ENCODE results near the gene GALNT6. TPM values are rescaled to one million over a fixed set of nuclear protein-coding genes. Genes with fewer than 3 reads are reported as not detected.

The GALNT6 gene
- total and polyA plus RNA-seq, 2 experiments from 2014 or later = 28.4 to 30.7 TPM

DNA sequence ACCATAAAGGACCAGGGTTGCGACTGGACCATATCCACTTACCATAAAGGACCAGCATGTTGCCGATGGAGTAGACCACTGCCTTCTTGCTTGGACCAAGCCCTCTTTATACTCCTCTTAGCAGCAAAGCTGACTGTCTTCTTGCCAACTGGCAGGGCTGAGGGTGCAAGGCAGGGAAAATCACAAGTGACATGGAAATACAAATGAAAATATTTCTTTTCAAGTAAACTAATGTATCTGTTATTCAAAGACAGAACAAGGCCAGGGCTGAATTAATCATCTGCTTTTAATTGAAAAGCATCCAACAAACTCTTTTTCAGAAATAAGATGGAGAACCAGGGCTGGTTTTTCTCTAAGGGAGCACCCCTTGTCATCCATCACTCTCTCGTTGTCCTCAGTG lies 44.6 kb downstream of the GALNT6 start, which contains the start of gene CELA1:
TSS of gene CELA1 (minus strand) at position 99 of the 400 bp plus-strand sequence. CDS start at position 58, 41 bp downstream.
- DNase-seq (ENCODE audit: low spot score) = no peak
- Histone ChIP-seq H3K4me3 (no peak within 1 kb of the TSS), H3K4me1 (ENCODE audit: insufficient read depth) (no peaks in the 10 kb centered on the region), H2AFZ (no peak within 1 kb of the TSS), H3K9me3 (ENCODE audit: low read depth) (no peaks in the 10 kb centered on the region), H3K9me2 (replicated peaks; ENCODE audit: insufficient read depth) (no peaks in the 10 kb centered on the region), H3K4me2 (no peak within 1 kb of the TSS), H3K27me3 (no peaks in the 10 kb centered on the region), H3K36me3 (replicated peaks; ENCODE audit: insufficient read depth, low read depth) (no peaks in the 10 kb centered on the region), H3K79me2 (no peaks in the 10 kb centered on the region), H3K27ac (no peak within 1 kb of the TSS), H4K20me1 (ENCODE audit: insufficient read depth, poor library complexity, severe bottlenecking) (no peaks in the 10 kb centered on the region)
- WGBS (ENCODE audit: low lambda C conversion rate, missing lambda C conversion rate) = 93% methylated on average over 3 of the region's 3 CpGs
- TF ChIP-seq, protein P1, sequence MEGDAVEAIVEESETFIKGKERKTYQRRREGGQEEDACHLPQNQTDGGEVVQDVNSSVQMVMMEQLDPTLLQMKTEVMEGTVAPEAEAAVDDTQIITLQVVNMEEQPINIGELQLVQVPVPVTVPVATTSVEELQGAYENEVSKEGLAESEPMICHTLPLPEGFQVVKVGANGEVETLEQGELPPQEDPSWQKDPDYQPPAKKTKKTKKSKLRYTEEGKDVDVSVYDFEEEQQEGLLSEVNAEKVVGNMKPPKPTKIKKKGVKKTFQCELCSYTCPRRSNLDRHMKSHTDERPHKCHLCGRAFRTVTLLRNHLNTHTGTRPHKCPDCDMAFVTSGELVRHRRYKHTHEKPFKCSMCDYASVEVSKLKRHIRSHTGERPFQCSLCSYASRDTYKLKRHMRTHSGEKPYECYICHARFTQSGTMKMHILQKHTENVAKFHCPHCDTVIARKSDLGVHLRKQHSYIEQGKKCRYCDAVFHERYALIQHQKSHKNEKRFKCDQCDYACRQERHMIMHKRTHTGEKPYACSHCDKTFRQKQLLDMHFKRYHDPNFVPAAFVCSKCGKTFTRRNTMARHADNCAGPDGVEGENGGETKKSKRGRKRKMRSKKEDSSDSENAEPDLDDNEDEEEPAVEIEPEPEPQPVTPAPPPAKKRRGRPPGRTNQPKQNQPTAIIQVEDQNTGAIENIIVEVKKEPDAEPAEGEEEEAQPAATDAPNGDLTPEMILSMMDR (IDR thresholded peaks at IDR 0.05; ENCODE audit: poor library complexity) = no peak
- TF ChIP-seq EZH2 (IDR thresholded peaks at IDR 0.05; ENCODE audit: borderline replicate concordance) (no peak), EZH2phosphoT487 (IDR thresholded peaks at IDR 0.05; ENCODE audit: low read depth, severe bottlenecking, unreplicated experiment) (no peak)

DNA sequence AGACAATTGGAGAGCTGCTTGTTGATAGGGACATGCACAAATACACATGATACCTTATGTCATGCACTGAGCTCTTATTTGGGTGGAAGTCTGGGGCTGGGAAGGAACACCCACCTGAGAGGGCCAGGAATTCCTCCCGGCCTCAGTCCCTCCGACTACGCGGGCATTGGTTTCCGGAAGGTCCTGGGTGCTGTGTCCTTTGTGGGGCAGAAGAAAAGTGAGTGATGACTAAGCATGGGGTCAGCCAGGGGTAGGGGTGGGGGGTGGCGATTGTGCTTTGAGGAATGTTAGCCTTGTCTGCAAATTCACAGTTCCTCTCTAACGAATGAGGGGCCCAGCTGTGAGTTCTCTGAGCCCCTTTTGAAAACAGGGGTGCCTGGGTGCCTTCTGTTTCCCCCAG lies 45.5 kb downstream of the GALNT6 start:
- 84% methylated on average over 7 of the region's 7 CpGs for WGBS (ENCODE audit: low lambda C conversion rate, missing lambda C conversion rate)
- TF ChIP-seq EZH2phosphoT487 (IDR thresholded peaks at IDR 0.05; ENCODE audit: low read depth, severe bottlenecking, unreplicated experiment) = no peak
- TF ChIP-seq EZH2 (IDR thresholded peaks at IDR 0.05; ENCODE audit: borderline replicate concordance) = no peak
- TF ChIP-seq, protein P1 (IDR thresholded peaks at IDR 0.05; ENCODE audit: poor library complexity) = no peak
- no peak overlapping the region for H3K27ac ChIP-seq
- H3K4me2 ChIP-seq = no peak overlapping the region
- H3K36me3 ChIP-seq (replicated peaks; ENCODE audit: insufficient read depth, low read depth) = no peaks in the 10 kb centered on the region
- H3K79me2 ChIP-seq = no peaks in the 10 kb centered on the region
- DNase-seq (ENCODE audit: low spot score) = no peak
- no peak overlapping the region for H3K4me3 ChIP-seq
- no peak overlapping the region for H2AFZ ChIP-seq
- H4K20me1 ChIP-seq (ENCODE audit: insufficient read depth, poor library complexity, severe bottlenecking) = no peaks in the 10 kb centered on the region
- H3K4me1 ChIP-seq (ENCODE audit: insufficient read depth) = no peaks in the 10 kb centered on the region
- no peaks in the 10 kb centered on the region for H3K27me3 ChIP-seq
- H3K9me2 ChIP-seq (replicated peaks; ENCODE audit: insufficient read depth) = no peaks in the 10 kb centered on the region
- H3K9me3 ChIP-seq (ENCODE audit: low read depth) = no peaks in the 10 kb centered on the region

DNA sequence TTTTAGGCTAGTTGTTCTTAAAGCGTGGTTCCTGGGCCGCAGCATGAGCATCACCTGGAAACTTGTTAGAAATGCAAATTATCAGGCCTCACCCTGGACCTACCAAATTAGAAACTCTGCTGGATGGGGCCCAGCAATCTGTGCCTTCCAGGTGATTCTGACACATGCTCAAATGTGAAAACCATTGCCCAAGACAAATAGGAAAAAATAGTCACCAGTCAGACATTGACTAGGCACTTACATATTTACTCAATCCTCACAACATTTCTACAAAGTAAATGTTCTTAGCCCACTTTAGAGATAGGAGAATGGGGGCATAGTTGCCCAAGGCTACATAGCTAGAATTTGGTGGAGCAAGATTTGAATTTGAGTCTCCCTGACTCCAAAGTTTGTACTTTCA lies 48.0 kb downstream of the GALNT6 start:
- H3K79me2 ChIP-seq = no peaks in the 10 kb centered on the region
- no peaks in the 10 kb centered on the region for H4K20me1 ChIP-seq (ENCODE audit: insufficient read depth, poor library complexity, severe bottlenecking)
- no peaks in the 10 kb centered on the region for H3K36me3 ChIP-seq (replicated peaks; ENCODE audit: insufficient read depth, low read depth)
- no peak overlapping the region for H3K4me3 ChIP-seq
- H3K9me2 ChIP-seq (replicated peaks; ENCODE audit: insufficient read depth) = no peaks in the 10 kb centered on the region
- no peak overlapping the region for H3K27ac ChIP-seq
- 95% methylated on average over 2 of the region's 2 CpGs for WGBS (ENCODE audit: low lambda C conversion rate, missing lambda C conversion rate)
- no peaks in the 10 kb centered on the region for H3K4me1 ChIP-seq (ENCODE audit: insufficient read depth)
- no peak overlapping the region for H2AFZ ChIP-seq
- H3K9me3 ChIP-seq (ENCODE audit: low read depth) = no peaks in the 10 kb centered on the region
- no peak overlapping the region for H3K4me2 ChIP-seq
- no peak for TF ChIP-seq EZH2phosphoT487 (IDR thresholded peaks at IDR 0.05; ENCODE audit: low read depth, severe bottlenecking, unreplicated experiment)
- TF ChIP-seq, protein P1 (IDR thresholded peaks at IDR 0.05; ENCODE audit: poor library complexity) = no peak
- no peak for TF ChIP-seq EZH2 (IDR thresholded peaks at IDR 0.05; ENCODE audit: borderline replicate concordance)
- DNase-seq (ENCODE audit: low spot score) = no peak
- no peaks in the 10 kb centered on the region for H3K27me3 ChIP-seq

DNA sequence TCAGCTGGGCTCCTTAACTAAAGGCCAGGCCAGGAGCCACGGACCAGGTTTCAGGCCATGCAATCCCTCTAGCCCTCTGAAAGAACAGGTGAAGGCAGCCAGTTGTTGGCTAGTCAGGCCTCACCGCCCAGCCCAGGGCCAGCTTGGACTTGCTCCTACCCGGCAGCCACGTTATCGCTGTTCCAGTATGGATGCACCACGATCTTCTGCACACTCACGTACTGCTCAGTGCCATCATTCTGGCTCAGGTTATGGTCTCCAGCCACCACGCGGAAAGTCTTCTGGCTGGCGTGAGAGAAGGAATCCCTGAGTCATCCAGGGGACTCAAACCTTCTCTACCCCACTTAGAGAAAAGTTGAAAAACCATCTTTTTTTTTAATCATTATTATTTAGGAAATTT lies 48.8 kb downstream of the GALNT6 start:
- WGBS (ENCODE audit: low lambda C conversion rate, missing lambda C conversion rate) = 92% methylated on average over 10 of the region's 10 CpGs
- H3K4me2 ChIP-seq = no peak overlapping the region

More for the DNA sequence above, 48.8 kb downstream of the GALNT6 start:
- Histone ChIP-seq H3K9me2 (replicated peaks; ENCODE audit: insufficient read depth) (no peaks in the 10 kb centered on the region), H3K4me3 (no peak overlapping the region), H3K79me2 (no peaks in the 10 kb centered on the region), H3K27me3 (no peaks in the 10 kb centered on the region), H2AFZ (no peak overlapping the region), H3K36me3 (replicated peaks; ENCODE audit: insufficient read depth, low read depth) (no peaks in the 10 kb centered on the region), H3K9me3 (ENCODE audit: low read depth) (no peaks in the 10 kb centered on the region), H4K20me1 (ENCODE audit: insufficient read depth, poor library complexity, severe bottlenecking) (no peaks in the 10 kb centered on the region), H3K27ac (no peak overlapping the region), H3K4me1 (ENCODE audit: insufficient read depth) (no peaks in the 10 kb centered on the region)
- TF ChIP-seq EZH2 (IDR thresholded peaks at IDR 0.05; ENCODE audit: borderline replicate concordance) (no peak), EZH2phosphoT487 (IDR thresholded peaks at IDR 0.05; ENCODE audit: low read depth, severe bottlenecking, unreplicated experiment) (no peak)
- TF ChIP-seq, protein P1 (IDR thresholded peaks at IDR 0.05; ENCODE audit: poor library complexity) = no peak
- no peak for DNase-seq (ENCODE audit: low spot score)

Data from hepatocyte (in vitro differentiated cells).